NCI-H1930 (cell line): Measurements from ENCODE around the gene MARCOL.
"Not testable (repeated sequence)": the region's sequence is repeated elsewhere in the genome, so short reads cannot be mapped to it uniquely, and the experiment has no call there.

Experiments
- DNase-seq, 2 experiments: peaks; one replicate each; lab custom pipeline; 2025; lab: John Stamatoyannopoulos, UW

The MARCOL gene

GRCh38 chr5:148267962-148268361 lies 29.6 kb downstream of the MARCOL start:
- no peak for DNase-seq

- DNase-seq, result no peak
Measured at GRCh38 chr5:148268566-148268965, 30.2 kb downstream of the MARCOL start, which contains the start of gene SPINK13. Gene SPINK13, plus strand, starts transcription at chr5:148268794. Its CDS starts 1,279 bp downstream, at chr5:148270073.

- not testable (repeated sequence) for DNase-seq
Measured at GRCh38 chr5:148275129-148275528, 36.8 kb downstream of the MARCOL start.

- DNase-seq, result not testable (repeated sequence)
Measured at GRCh38 chr5:148280893-148281292, 42.6 kb downstream of the MARCOL start.

- not testable (repeated sequence) for DNase-seq
Measured at GRCh38 chr5:148281336-148281735, 43.0 kb downstream of the MARCOL start.

- DNase-seq, result no peak
Measured at GRCh38 chr5:148290271-148291195, 52.2 kb downstream of the MARCOL start.
